Measurements from ENCODE around the gene C7orf57. TPM values are rescaled to one million over a fixed set of nuclear protein-coding genes. Genes with fewer than 3 reads are reported as not detected.

The C7orf57 gene
- total RNA-seq, 2 donors from 2014 or later, result not detected

GRCh38 chr7:48049850-48050249, 14.5 kb downstream of the C7orf57 start:
- no peak overlapping the region for H3K4me3 ChIP-seq
- DNase-seq (ENCODE audit: low spot score), result no peak
- no peaks in the 10 kb centered on the region for H3K27me3 ChIP-seq (replicated peaks; ENCODE audit: insufficient read depth)
- no peaks in the 10 kb centered on the region for H3K9me3 ChIP-seq
- H3K4me1 ChIP-seq (ENCODE audit: control insufficient read depth in 1 of 2, low read depth in 2 of 2), result no peaks in the 10 kb centered on the region
- H3K27ac ChIP-seq, result no peak overlapping the region
- no peaks in the 10 kb centered on the region for H3K36me3 ChIP-seq
- ATAC-seq (ENCODE audit: insufficient number of reproducible peaks, low FRiP score, low read depth), result no peak
- TF ChIP-seq, protein P1, sequence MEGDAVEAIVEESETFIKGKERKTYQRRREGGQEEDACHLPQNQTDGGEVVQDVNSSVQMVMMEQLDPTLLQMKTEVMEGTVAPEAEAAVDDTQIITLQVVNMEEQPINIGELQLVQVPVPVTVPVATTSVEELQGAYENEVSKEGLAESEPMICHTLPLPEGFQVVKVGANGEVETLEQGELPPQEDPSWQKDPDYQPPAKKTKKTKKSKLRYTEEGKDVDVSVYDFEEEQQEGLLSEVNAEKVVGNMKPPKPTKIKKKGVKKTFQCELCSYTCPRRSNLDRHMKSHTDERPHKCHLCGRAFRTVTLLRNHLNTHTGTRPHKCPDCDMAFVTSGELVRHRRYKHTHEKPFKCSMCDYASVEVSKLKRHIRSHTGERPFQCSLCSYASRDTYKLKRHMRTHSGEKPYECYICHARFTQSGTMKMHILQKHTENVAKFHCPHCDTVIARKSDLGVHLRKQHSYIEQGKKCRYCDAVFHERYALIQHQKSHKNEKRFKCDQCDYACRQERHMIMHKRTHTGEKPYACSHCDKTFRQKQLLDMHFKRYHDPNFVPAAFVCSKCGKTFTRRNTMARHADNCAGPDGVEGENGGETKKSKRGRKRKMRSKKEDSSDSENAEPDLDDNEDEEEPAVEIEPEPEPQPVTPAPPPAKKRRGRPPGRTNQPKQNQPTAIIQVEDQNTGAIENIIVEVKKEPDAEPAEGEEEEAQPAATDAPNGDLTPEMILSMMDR (IDR thresholded peaks at IDR 0.05), result no peak

DNA sequence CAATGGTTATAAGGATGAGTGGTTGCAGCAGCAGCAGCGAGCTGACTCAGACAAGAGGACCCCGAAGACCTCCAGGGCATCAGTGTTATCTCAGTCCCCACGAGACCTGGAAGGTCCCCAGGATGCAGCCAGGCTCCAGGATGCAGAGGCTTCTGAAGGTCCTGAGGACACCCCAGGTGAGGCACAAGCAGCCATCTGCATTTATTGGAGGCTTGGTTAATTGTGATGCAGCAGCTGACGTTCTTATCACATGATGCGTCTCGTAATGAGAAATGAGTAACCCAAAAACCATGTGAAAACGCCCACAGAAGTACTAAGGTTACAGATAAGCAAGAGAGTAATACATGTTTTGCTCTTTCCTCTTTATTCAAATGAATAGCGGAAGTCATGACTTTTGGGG, 17.4 kb downstream of the C7orf57 start:
- no peaks in the 10 kb centered on the region for H3K36me3 ChIP-seq
- no peak overlapping the region for H3K4me3 ChIP-seq
- ATAC-seq (ENCODE audit: insufficient number of reproducible peaks, low FRiP score, low read depth) (no peak), DNase-seq (ENCODE audit: low spot score) (no peak)
- H3K4me1 ChIP-seq (ENCODE audit: control insufficient read depth in 1 of 2, low read depth in 2 of 2), result no peaks in the 10 kb centered on the region
- TF ChIP-seq, protein P1 (IDR thresholded peaks at IDR 0.05), result no peak
- no peak overlapping the region for H3K27ac ChIP-seq
- no peaks in the 10 kb centered on the region for H3K9me3 ChIP-seq
- no peaks in the 10 kb centered on the region for H3K27me3 ChIP-seq (replicated peaks; ENCODE audit: insufficient read depth)

GRCh38 chr7:48053736-48054135, 18.4 kb downstream of the C7orf57 start:
- ATAC-seq (ENCODE audit: insufficient number of reproducible peaks, low FRiP score, low read depth), result no peak
- no peak overlapping the region for H3K4me3 ChIP-seq
- H3K27me3 ChIP-seq (replicated peaks; ENCODE audit: insufficient read depth), result no peaks in the 10 kb centered on the region
- H3K36me3 ChIP-seq, result no peaks in the 10 kb centered on the region
- no peaks in the 10 kb centered on the region for H3K9me3 ChIP-seq
- TF ChIP-seq, protein P1 (IDR thresholded peaks at IDR 0.05), result no peak
- DNase-seq (ENCODE audit: low spot score), result no peak
- H3K4me1 ChIP-seq (ENCODE audit: control insufficient read depth in 1 of 2, low read depth in 2 of 2), result no peaks in the 10 kb centered on the region
- no peak overlapping the region for H3K27ac ChIP-seq

- H3K9me3 ChIP-seq, result no peaks in the 10 kb centered on the region
- H3K4me3 ChIP-seq, result no peak overlapping the region
- ATAC-seq (ENCODE audit: insufficient number of reproducible peaks, low FRiP score, low read depth), result no peak
- H3K36me3 ChIP-seq, result no peaks in the 10 kb centered on the region
- no peak overlapping the region for H3K27ac ChIP-seq
- H3K4me1 ChIP-seq (ENCODE audit: control insufficient read depth in 1 of 2, low read depth in 2 of 2), result no peaks in the 10 kb centered on the region
- H3K27me3 ChIP-seq (replicated peaks; ENCODE audit: insufficient read depth), result no peaks in the 10 kb centered on the region
- TF ChIP-seq, protein P1 (IDR thresholded peaks at IDR 0.05), result no peak
- no peak for DNase-seq (ENCODE audit: low spot score)
These were observed 23.6 kb downstream of the C7orf57 start for GRCh38 chr7:48058990-48059389.

DNA sequence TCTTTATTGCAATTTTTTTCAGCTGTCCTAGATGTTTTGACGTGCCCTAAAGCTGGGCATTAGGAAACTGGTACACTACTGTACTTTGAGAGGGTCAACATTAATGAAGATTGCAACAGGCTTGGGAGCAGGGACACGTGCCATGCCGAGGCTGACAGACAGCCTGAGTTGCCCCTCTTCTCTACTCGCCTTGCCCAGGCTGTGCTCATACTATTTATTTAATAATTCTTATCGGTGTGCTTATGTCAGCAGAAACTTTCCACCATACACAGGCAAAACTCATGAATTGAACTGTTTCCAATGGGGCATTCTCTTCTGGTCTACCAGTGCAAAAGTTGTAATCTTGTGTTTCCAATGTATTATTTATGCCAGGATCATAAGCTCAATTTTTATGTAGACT, 24.4 kb downstream of the C7orf57 start:
- DNase-seq (ENCODE audit: low spot score) (no peak), ATAC-seq (ENCODE audit: insufficient number of reproducible peaks, low FRiP score, low read depth) (no peak)
- peaks cover 3% of the 10 kb centered on the region for H3K9me3 ChIP-seq
- no peaks in the 10 kb centered on the region for H3K27me3 ChIP-seq (replicated peaks; ENCODE audit: insufficient read depth)
- H3K27ac ChIP-seq, result no peak overlapping the region
- TF ChIP-seq, protein P1 (IDR thresholded peaks at IDR 0.05), result no peak
- H3K4me3 ChIP-seq, result no peak overlapping the region
- no peaks in the 10 kb centered on the region for H3K36me3 ChIP-seq
- H3K4me1 ChIP-seq (ENCODE audit: control insufficient read depth in 1 of 2, low read depth in 2 of 2), result no peaks in the 10 kb centered on the region
